ENCODE measurements around the gene F13A1. TPM values are rescaled to one million over a fixed set of nuclear protein-coding genes. Genes with fewer than 3 reads are reported as not detected.

F13A1 gene
- total and polyA plus RNA-seq, 2 donors (not counting 3 experiments of a cell fraction or from before 2014, with no cell fraction given): not detected

DNA sequence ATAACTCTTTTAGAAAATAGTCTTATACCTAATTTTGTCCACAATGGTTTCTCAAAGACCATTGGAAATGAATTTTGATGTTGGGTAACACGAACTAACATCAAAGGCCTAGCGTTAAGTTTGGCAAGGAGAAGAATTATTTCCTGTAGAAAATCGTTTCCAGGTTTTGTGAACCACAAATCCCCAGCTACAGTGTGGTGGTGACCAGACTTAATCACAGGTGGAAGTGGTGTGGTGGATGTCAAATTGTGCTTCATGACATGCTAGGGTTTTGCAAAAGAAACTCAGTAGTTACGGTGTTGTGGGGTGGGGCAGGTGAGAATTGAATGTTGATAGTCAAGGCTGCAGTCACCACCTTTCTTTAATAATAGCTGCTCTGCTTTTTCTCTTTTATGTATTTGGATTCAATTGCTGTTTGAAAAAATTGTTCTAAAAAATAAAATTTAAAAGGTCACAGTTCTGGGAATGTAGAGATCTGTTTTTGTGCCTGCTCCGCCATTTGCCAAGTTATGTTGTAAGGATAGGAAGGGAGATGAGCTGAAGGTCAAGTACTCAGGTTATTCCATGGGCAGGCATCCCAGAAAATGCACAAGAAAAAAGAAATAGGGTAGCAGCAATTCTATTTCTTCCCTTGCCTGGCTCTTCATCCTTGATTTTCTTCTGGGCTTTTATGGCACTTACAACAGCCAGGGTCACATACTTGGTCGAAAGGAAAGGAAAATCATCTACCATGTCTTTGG lies 83.6 kb downstream of the F13A1 start:
- no peaks in the 10 kb centered on the region for H4K20me1 ChIP-seq (replicated peaks; ENCODE audit: control insufficient read depth, extremely low read depth, insufficient read depth, low read length)
- POLR2A ChIA-PET: no interaction called here
- H2AFZ ChIP-seq (ENCODE audit: low read depth, low read length): no peak overlapping the region

More for the DNA sequence above, 83.6 kb downstream of the F13A1 start:
- no peaks in the 10 kb centered on the region for H3K9me3 ChIP-seq (replicated peaks; ENCODE audit: control insufficient read depth, insufficient read depth, low read length)
- H3K79me2 ChIP-seq (ENCODE audit: control insufficient read depth, insufficient read depth, low read length): no peaks in the 10 kb centered on the region
- H3K4me1 ChIP-seq (ENCODE audit: control insufficient read depth, extremely low read depth, insufficient read depth, low read length): no peaks in the 10 kb centered on the region
- no peak overlapping the region for H3K27ac ChIP-seq (ENCODE audit: insufficient read depth, low read depth, low read length)
- H3K9me1 ChIP-seq (replicated peaks; ENCODE audit: control insufficient read depth, extremely low read depth, insufficient read depth, low read length): no peaks in the 10 kb centered on the region
- dilution Hi-C loops (cut with MboI; ENCODE audit: extremely low pct_ligation_motif_present, low sequenced_read_pairs): no loop called here
- no peak overlapping the region for H3K4me3 ChIP-seq (replicated peaks in 1 of 3; ENCODE audit: insufficient read depth in 1 of 3, low read depth in 1 of 3, low read length in 3 of 3)
- H3K4me2 ChIP-seq (ENCODE audit: insufficient read depth, low read length): no peak overlapping the region
- TF ChIP-seq POLR2A (IDR thresholded peaks at IDR 0.05; ENCODE audit: low read depth, low read length): no peak
- TF ChIP-seq, protein P1, sequence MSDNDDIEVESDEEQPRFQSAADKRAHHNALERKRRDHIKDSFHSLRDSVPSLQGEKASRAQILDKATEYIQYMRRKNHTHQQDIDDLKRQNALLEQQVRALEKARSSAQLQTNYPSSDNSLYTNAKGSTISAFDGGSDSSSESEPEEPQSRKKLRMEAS (IDR thresholded peaks at IDR 0.05; ENCODE audit: insufficient read depth, insufficient read length): no peak
- TF ChIP-seq, protein P2, sequence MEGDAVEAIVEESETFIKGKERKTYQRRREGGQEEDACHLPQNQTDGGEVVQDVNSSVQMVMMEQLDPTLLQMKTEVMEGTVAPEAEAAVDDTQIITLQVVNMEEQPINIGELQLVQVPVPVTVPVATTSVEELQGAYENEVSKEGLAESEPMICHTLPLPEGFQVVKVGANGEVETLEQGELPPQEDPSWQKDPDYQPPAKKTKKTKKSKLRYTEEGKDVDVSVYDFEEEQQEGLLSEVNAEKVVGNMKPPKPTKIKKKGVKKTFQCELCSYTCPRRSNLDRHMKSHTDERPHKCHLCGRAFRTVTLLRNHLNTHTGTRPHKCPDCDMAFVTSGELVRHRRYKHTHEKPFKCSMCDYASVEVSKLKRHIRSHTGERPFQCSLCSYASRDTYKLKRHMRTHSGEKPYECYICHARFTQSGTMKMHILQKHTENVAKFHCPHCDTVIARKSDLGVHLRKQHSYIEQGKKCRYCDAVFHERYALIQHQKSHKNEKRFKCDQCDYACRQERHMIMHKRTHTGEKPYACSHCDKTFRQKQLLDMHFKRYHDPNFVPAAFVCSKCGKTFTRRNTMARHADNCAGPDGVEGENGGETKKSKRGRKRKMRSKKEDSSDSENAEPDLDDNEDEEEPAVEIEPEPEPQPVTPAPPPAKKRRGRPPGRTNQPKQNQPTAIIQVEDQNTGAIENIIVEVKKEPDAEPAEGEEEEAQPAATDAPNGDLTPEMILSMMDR (IDR thresholded peaks at IDR 0.05; ENCODE audit: extremely low read depth in 1 of 2, insufficient read depth in 1 of 2, low read depth in 1 of 2, low read length in 2 of 2): no peak
- TF ChIP-seq POLR2AphosphoS5 (IDR thresholded peaks at IDR 0.05; ENCODE audit: insufficient read depth, low read depth, low read length): no peak
- no peak for TF ChIP-seq EZH2 (IDR thresholded peaks at IDR 0.05; ENCODE audit: borderline replicate concordance, low read depth, low read length, severe bottlenecking)
- no peak for TF ChIP-seq GATA2 (IDR thresholded peaks at IDR 0.05; ENCODE audit: insufficient read depth, insufficient read length, low read depth, low read length)
- TF ChIP-seq FOS (IDR thresholded peaks at IDR 0.05; ENCODE audit: borderline replicate concordance, insufficient read depth, low read length): no peak
- TF ChIP-seq JUN (IDR thresholded peaks at IDR 0.05; ENCODE audit: borderline replicate concordance, insufficient read depth, insufficient read length, low read depth): no peak
- TF ChIP-seq MYC (IDR thresholded peaks at IDR 0.05; ENCODE audit: low read depth, low read length): no peak
- intact Hi-C loops (cut with micrococcal nuclease): loop anchor here (10.0 kb wide), 1 partner anchor 102 kb away; no protein-coding TSS in a partner anchor
- H3K9ac ChIP-seq (replicated peaks; ENCODE audit: extremely low read depth, insufficient read depth, low read length): no peak overlapping the region
- DNase-seq (ENCODE audit: low read depth, low spot score) (no peak), FAIRE-seq (no peak)
- H3K27me3 ChIP-seq (ENCODE audit: control insufficient read depth in 2 of 2, insufficient read depth in 2 of 2, low read length in 2 of 2): no peaks in the 10 kb centered on the region
- no peaks in the 10 kb centered on the region for H3K36me3 ChIP-seq (ENCODE audit: control insufficient read depth in 2 of 2, extremely low read depth in 1 of 2, insufficient read depth in 2 of 2, low read length in 2 of 2)
- CTCF ChIA-PET: no interaction called here
- no TSS peak for BruUV-seq (replicated peaks)
